Tibial nerve (tissue), 4 donors: ENCODE measurements around the gene SHB. TPM values are rescaled to one million over a fixed set of nuclear protein-coding genes. Genes with fewer than 3 reads are reported as not detected.

Experiments
- DNase-seq, 2 donors: peaks; one replicate each; pipeline ENCODE4 v3.0.0-alpha.2; 2019; ENCODE audit warnings: low spot score in 2 of 2
- H3K27ac ChIP-seq, 4 donors: fragments of 200-600 bp; sonication (generic) in 3 of 4; one replicate each; pipeline ENCODE4 v1.5.1; 2017 to 2019; ENCODE audit warnings: mild to moderate bottlenecking in 1 of 4
- H3K27me3 ChIP-seq, 2 donors: fragments of 200-600 bp; sonication (generic) in 1 of 2; one replicate each; pipeline versions ENCODE4 v1.5.1 to v1.6.0; 2017 to 2019
- H3K36me3 ChIP-seq, 3 donors: fragments of 200-600 bp; sonication (generic); one replicate each; pipeline ENCODE4 v1.5.1; 2018 to 2019
- H3K4me1 ChIP-seq, 4 donors: fragments of 200-600 bp; sonication (generic) in 3 of 4; one replicate each; pipeline ENCODE4 v1.5.1; 2017 to 2019
- H3K4me3 ChIP-seq, 4 donors: fragments of 200-600 bp; sonication (generic) in 3 of 4; one replicate each; pipeline ENCODE4 v1.5.1; 2017 to 2019; ENCODE audit warnings: mild to moderate bottlenecking in 1 of 4, moderate library complexity in 1 of 4
- H3K9me3 ChIP-seq, 4 donors: fragments of 200-600 bp; sonication (generic) in 3 of 4; one replicate each; pipeline ENCODE4 v1.5.1; 2017 to 2019
- EP300 ChIP-seq, 2 donors: sonication (generic); formaldehyde crosslinking; IDR thresholded peaks; one replicate each; pipeline ENCODE4 v1.6.1; 2017; ENCODE audit warnings: antibody characterized with exemption in 2 of 2, mild to moderate bottlenecking in 1 of 2
- POLR2A ChIP-seq, 2 donors: fragments of 450-650 bp; IDR thresholded peaks; one replicate each; pipeline ENCODE4 v1.6.1; 2017; ENCODE audit warnings: antibody characterized with exemption in 2 of 2, mild to moderate bottlenecking in 2 of 2, moderate library complexity in 2 of 2
- WGBS, 2 donors: methylation state at CpG; one replicate each; pipeline ENCODE4 v1.1.5; 2018; 5-methylcytosine and 5-hydroxymethylcytosine counted together
- total RNA-seq, 4 donors: library from RNA; depleted of rRNA; stranded (reverse); fragments of >200 nt; gene quantifications; one replicate each; pipeline ENCODE4 v1.1.0, GENCODE V29; 2016
- TF ChIP-seq, protein P1 (sequence below), 5 experiments: fragments of 200-600 bp in 3 of 5; fragments of 450-650 bp in 2 of 5; sonication (generic) in 3 of 5; IDR thresholded peaks; one replicate each; pipeline ENCODE4 v1.5.1; 2016 to 2019; ENCODE audit warnings: antibody characterized with exemption in 5 of 5, mild to moderate bottlenecking in 3 of 5, moderate library complexity in 2 of 5

Gene SHB
- total RNA-seq, 4 donors from 2014 or later: 6.3 to 15.9 (median 11.6) TPM

- WGBS, 2 donors: 86 to 90% methylated on average over 2 of the region's 2 CpGs
- Histone ChIP-seq H3K27me3 (no peaks in the 10 kb centered on the region), H3K27ac (no peak overlapping the region), H3K36me3 (no peaks in the 10 kb centered on the region), H3K4me1 (no peaks in the 10 kb centered on the region), H3K4me3 (no peak overlapping the region), H3K9me3 (no peaks in the 10 kb centered on the region)
- TF ChIP-seq, protein P1, sequence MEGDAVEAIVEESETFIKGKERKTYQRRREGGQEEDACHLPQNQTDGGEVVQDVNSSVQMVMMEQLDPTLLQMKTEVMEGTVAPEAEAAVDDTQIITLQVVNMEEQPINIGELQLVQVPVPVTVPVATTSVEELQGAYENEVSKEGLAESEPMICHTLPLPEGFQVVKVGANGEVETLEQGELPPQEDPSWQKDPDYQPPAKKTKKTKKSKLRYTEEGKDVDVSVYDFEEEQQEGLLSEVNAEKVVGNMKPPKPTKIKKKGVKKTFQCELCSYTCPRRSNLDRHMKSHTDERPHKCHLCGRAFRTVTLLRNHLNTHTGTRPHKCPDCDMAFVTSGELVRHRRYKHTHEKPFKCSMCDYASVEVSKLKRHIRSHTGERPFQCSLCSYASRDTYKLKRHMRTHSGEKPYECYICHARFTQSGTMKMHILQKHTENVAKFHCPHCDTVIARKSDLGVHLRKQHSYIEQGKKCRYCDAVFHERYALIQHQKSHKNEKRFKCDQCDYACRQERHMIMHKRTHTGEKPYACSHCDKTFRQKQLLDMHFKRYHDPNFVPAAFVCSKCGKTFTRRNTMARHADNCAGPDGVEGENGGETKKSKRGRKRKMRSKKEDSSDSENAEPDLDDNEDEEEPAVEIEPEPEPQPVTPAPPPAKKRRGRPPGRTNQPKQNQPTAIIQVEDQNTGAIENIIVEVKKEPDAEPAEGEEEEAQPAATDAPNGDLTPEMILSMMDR (IDR thresholded peaks at IDR 0.05): no peak
- no peak for TF ChIP-seq POLR2A (IDR thresholded peaks at IDR 0.05)
- no peak for TF ChIP-seq EP300 (IDR thresholded peaks at IDR 0.05)
- DNase-seq: no peak
These were observed 23.6 kb upstream of the SHB start for GRCh38 chr9:38092656-38093055.

GRCh38 chr9:38092200-38092524 is 23.1 kb upstream of the SHB start:
- WGBS, 2 donors: 92 to 96% methylated on average over 5 of the region's 5 CpGs
- TF ChIP-seq EP300 (IDR thresholded peaks at IDR 0.05): no peak
- TF ChIP-seq, protein P1 (IDR thresholded peaks at IDR 0.05): no peak
- TF ChIP-seq POLR2A (IDR thresholded peaks at IDR 0.05): no peak
- H3K36me3 ChIP-seq: no peaks in the 10 kb centered on the region
- H3K27me3 ChIP-seq: no peaks in the 10 kb centered on the region
- no peak overlapping the region for H3K27ac ChIP-seq
- H3K4me3 ChIP-seq: no peak overlapping the region
- no peaks in the 10 kb centered on the region for H3K9me3 ChIP-seq
- DNase-seq: no peak
- H3K4me1 ChIP-seq: no peaks in the 10 kb centered on the region

GRCh38 chr9:38091310-38092199 is 22.5 kb upstream of the SHB start:
- H3K4me3 ChIP-seq: no peak overlapping the region
- H3K4me1 ChIP-seq: no peaks in the 10 kb centered on the region
- TF ChIP-seq, protein P1 (IDR thresholded peaks at IDR 0.05): no peak
- TF ChIP-seq POLR2A (IDR thresholded peaks at IDR 0.05) (no peak), EP300 (IDR thresholded peaks at IDR 0.05) (no peak)
- no peak for DNase-seq
- H3K36me3 ChIP-seq: no peaks in the 10 kb centered on the region
- H3K27ac ChIP-seq: no peak overlapping the region
- 82 to 91% methylated on average over 7 of the region's 7 CpGs for WGBS, 2 donors
- H3K9me3 ChIP-seq: no peaks in the 10 kb centered on the region
- H3K27me3 ChIP-seq: no peaks in the 10 kb centered on the region

DNA sequence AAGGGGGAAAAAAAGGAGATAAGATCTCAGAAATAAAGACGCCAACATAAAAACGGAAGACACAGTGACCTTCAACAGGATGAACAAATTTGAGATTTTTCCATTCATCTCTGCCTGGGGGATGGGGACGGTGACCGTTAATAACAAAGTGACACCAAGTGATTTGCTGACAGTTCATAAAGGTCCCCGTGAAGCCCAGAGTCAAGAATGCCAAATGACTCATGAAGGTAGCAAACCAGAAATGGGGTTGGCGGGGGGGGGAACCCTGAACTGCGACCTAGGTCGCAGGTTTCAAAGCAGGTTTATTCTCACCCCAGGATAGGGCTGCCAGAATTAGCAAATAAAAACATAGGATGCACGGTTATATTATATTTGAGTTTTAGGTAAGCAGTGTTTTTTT is 21.1 kb upstream of the SHB start:
- Histone ChIP-seq H3K27me3 (no peaks in the 10 kb centered on the region), H3K4me1 (no peaks in the 10 kb centered on the region), H3K27ac (no peak overlapping the region), H3K4me3 (no peak overlapping the region), H3K9me3 (no peaks in the 10 kb centered on the region), H3K36me3 (no peaks in the 10 kb centered on the region)
- DNase-seq: no peak
- no peak for TF ChIP-seq EP300 (IDR thresholded peaks at IDR 0.05)
- TF ChIP-seq, protein P1 (IDR thresholded peaks at IDR 0.05): no peak
- no peak for TF ChIP-seq POLR2A (IDR thresholded peaks at IDR 0.05)
- WGBS, 2 donors: 71 to 74% methylated on average over 9 of the region's 9 CpGs

DNA sequence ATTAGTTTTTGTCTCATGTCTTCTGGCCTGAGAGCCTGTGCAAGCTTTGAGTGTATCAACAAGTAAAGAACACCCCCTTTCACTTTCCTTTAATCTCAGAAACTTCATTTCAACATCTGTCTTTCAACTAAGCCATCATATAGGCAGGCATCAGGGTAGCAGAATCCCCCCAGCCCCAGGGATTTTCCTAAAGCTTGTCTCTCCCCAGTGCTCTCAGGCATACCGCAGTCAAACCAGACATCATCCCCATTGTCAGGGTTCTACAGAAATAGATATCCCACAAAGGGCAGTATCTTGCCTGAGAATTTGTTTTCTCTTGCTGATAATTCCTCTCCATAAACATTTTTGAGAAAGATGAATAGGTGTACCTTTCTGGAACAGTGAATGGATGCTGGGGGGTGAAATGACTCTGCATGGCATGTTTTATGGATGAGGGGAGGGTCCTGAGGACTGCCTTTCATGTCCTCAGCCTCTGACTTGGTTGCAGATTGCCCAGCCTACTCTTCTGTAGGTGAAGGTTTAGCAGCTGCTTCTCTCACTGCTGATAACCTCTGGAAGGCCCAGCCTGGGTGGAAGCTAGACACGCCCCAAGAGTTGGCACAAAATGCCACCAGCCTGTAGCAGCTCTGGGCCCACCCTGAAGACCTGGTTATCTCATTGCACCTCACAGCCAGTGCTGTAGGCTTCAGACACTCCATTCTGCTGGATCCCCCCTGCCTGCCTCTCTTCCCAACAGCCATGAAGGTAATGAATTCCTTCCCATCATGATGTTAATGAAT is 20.5 kb upstream of the SHB start:
- TF ChIP-seq EP300 (IDR thresholded peaks at IDR 0.05) (no peak), POLR2A (IDR thresholded peaks at IDR 0.05) (no peak)
- TF ChIP-seq, protein P1 (IDR thresholded peaks at IDR 0.05): no peak
- no peak for DNase-seq
- 87 to 91% methylated on average over 2 of the region's 2 CpGs for WGBS, 2 donors
- no peak overlapping the region for H3K4me3 ChIP-seq
- H3K27ac ChIP-seq: no peak overlapping the region
- H3K4me1 ChIP-seq: no peaks in the 10 kb centered on the region
- no peaks in the 10 kb centered on the region for H3K27me3 ChIP-seq
- no peaks in the 10 kb centered on the region for H3K36me3 ChIP-seq
- no peaks in the 10 kb centered on the region for H3K9me3 ChIP-seq
